ENCODE results near the gene BAIAP3.

Gene BAIAP3

DNA sequence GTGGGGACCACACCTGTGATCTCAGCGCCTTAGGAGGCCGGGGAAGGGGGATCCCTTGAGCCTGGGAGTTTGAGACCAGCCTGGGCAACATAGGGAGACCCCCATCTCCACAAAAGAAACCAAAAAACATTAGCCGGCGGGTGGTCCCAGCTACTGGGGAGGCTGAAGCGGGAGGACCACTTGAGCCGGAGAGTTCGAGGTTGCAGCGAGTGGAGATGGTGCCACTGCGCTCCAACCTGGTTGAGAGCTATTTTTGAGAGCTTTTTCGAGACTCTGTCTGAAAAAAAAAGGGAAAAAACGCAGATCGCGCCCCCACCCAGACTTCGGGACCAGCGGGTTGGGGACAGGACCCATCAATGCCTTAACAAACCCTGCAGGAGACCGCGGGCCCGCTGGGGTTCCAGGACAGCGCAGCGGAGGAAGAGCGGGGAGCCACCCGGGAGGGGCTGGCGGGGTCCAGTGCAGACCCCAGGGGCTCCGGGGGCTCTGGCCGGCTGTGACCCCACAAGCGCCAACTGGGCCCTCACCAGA, 762 bp upstream of the BAIAP3 start:
- DNase-seq (ENCODE audit: low spot score), result no peak

DNA sequence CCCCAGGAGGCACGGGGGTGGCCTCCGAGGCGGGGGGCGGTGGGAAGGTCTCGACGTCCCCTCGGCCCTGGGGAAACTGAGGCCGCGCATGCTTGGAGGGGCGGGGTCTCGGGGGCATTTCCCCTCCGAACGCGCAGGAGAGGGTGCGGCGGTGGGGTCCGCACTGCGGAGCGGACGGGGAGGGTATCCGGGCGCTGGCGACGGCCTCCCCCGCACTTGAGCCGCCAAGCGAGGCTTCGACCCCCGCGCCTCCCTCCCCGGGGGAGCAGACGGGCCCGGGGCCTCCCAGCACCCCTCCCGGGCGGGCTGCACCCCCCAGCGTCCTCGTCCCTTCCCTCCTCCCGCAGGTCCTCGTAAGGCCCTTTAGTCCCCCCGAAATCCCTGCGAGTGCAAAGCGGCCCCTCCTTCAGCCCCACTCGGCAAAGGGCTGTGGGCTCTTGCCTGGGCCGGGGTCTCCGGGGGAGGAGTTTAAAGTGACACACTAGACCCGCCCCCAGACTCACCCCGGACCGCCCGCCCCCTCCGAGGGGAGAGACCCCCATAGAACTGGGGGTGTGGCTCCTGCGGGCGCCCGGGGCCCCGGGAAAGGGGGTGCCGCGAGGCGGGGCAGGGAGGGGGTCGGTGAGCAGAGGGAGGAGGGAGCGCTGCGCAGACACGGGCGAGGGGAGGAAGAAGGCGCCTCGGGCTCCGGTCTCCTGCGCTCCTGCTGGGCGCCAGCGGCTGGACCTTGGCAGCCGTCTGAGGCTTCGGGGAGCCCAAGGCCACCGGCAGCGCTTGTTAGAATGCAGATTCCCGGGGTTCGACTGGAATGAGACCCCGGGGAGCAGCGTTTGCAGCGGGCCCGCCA, 632 bp downstream of the BAIAP3 start:
- DNase-seq (ENCODE audit: low spot score), result no peak

DNA sequence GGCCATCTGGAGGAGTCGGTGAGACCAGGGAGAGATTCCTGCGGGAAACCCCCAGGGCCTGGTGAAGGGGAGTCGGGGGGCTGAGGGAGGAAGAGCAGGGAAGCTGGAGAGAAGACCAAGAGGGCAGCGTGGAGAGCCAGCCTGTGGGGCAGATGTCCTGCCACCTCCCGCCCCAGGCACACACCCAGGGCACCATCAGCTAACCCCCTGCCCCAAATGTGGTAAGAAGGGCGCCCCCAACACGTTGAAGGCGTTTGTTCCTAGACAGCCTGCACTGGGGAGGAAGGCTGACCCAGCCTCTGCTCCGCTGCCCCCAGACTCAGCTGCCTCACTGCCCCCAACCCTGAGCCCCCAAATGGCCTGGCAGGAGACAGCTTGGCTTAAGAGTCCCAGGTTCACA, 1.3 kb downstream of the BAIAP3 start:
- no peak for DNase-seq (ENCODE audit: low spot score)

DNA sequence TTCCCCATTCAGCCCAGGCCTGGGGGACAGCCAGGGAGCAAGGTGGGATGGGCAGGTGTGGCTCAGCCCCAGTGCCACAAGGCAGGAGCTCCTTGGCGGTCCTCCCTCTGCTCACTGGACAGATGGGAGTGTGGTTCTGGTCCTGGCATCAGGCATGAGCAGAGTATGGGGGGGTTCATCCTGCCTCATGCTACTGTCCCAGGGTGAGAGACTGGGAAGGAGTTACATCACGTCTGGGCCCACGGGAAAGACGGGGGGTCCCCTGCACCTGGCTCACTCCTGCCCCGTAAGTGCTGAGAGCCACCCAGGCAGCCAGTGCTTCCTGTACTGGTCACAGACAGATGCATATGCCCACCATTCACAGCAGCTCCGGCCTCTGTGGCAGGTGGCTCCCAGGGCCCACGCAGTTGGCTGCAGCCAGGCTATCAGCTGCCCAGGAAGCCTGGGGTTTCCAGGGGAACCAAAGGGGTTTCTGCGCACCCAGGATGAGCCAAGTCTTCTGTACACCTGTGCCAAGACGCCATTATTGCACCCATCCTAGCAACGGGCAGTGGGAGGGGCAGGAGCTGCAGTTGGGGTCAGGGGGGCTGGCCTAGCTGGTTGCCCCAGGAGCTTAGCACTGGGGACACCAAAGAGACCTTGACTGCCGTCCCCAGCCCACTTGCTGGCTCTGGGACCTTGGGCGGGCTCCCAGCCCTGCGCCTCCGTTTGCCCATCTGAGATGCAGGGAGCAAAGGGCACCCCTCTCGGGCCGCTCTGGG, 1.9 kb downstream of the BAIAP3 start:
- peak; percentile 70 for DNase-seq (ENCODE audit: low spot score)

DNA sequence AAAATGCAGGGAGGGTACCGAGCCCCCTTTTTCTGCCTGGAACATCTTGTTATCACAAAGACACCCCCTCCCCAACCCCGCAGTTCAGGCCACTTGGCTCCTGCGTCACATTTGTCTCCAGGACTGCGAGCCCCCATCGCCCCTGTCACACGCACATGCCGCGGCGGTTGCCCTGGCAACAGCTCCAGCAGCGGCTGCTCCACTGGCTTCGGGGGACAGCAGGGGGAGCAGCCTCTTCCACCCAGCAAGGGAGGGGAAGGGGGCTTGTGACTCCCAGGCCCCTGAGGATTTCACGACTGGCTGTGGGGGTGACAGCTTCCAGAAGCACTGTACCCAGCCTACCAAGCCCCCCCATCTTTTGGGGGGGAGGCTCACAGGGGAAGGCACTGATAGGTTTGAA, 2.6 kb downstream of the BAIAP3 start:
- DNase-seq (ENCODE audit: low spot score), result peak; percentile 60

DNA sequence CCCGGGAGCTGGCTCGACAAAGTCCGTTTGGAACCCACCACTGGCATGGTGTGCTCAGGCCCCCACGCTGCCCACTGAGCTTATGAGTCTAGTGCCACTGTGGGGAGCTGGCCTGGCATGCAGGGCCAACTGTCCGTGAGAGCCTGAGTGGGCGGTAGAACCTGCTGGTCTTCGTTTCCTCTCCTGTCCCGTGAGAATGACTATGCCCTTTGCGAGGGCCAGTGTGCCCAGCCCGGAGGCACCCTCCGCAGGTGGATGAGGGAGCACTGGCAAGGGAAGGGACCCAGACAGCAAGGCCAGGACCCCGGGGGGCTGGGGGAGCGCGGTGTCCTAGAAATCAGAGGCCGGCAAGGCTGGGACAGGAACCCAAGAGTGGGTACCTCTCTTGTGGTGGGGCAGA, 3.2 kb downstream of the BAIAP3 start:
- DNase-seq (ENCODE audit: low spot score), result no peak

DNA sequence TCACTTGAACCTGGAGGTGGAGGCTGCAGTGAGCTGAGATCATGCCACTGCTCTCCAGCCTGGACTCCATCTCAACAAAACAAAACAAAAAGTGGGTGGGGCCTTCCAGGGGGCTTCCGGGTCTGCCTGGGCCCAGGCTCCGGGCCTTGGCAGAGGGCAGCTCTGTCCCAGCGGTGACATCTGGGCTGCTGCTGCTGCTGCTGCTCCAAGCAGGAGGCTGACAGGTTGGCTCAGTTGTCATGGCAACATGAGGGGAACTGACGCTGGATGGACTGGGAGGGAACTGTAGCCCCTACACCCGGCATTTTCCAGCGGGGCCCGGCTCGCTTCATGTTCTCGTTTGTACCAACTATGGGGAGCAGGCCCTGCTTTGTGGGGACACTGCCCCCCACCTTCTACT, 4.0 kb downstream of the BAIAP3 start:
- DNase-seq (ENCODE audit: low spot score), result no peak

DNA sequence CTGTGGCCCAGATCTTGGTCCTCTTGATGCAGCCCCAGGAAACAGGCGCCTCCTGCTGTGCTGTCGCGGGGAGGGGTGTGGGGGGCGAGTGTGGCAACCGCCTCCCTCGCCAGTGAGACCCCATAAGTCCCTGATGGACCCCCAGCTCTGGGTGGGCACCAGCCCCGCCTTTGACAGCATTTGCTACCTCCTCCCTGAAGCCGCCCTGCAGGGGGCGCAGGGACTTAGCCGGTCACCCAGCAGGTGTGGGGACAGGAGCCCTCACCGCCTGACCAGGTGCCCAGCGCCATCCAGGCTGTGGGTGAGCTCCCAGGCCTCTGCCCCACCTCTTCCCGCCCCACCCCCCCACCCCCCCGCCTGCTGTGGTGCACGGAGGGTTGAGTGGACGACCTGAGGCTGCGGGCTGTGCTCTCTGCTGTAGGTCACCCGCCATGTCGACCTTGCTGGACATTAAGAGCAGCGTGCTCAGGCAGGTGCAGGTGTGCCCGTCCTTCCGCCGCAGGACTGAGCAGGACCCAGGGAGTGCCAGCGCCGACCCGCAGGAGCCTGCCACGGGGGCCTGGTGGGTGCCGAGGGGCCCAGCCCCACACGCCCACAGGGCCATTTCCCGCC, 4.8 kb downstream of the BAIAP3 start:
- DNase-seq (ENCODE audit: low spot score), result no peak

DNA sequence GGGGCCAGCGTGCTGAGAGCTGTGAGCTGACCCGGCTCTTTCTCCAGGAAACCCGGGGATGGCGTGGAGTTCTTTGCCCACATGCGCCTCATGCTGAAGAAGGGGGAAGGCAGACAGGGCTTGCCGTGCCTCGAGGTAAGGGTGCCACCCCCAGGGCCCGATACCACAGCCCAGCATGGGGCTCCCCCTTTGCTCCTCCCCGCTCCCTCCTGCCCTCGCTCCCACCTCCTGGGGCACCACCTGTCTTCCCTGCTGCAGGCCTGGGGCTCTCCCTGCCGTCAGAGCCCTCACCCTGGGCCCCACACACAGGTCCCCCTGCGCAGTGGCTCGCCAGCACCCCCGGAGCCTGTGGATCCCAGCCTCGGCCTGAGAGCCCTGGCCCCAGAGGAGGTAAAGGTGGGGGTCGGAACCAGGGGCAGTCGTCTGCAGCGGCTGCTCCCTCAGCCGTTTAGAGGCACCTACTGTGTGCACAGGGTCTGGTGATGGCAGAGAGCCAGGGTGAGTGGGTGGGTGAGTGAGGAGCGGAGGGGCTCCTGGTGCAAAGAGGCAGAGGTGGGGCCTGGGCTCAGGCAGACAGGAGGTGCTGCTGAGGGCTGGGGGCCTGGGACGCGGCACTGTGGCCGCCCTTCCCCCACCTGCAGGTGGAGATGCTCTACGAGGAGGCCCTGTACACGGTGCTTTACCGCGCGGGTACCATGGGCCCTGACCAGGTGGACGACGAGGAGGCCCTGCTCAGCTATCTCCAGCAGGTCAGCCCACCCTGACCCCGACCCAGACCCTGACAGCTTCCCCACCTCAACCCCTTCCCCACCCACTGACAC, 5.6 kb downstream of the BAIAP3 start:
- DNase-seq (ENCODE audit: low spot score), result no peak

DNA sequence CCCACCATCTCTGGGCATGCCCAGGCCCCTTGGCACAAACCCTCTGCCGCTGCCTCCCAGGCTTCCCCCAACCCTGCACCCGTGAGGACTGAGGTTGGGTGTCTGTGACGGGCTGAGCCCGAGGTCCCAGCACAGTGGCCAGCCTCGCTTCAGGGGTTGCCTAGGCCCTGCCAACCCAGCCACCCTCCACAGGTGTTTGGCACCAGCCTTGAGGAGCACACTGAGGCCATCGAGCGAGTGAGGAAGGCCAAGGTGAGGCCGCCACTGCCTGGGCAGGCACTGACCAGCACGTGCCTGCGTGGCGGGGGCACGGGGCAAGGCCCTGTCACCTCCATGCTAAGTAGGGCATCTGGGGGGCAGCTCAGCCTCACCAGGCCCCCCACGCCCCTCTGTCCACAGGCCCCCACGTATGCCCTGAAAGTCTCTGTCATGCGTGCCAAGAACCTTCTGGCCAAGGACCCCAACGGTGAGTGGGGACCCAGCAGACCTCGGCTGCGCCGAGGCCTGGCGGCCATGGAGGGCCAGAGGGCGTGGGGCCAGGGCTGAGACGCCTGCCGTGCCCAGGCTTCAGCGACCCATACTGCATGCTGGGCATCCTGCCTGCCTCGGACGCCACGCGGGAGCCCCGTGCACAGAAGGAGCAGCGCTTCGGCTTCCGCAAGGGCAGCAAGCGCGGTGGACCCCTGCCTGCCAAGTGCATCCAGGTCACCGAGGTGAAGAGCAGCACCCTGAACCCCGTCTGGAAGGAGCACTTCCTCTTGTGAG, 7.5 kb downstream of the BAIAP3 start:
- no peak for DNase-seq (ENCODE audit: low spot score)

DNA sequence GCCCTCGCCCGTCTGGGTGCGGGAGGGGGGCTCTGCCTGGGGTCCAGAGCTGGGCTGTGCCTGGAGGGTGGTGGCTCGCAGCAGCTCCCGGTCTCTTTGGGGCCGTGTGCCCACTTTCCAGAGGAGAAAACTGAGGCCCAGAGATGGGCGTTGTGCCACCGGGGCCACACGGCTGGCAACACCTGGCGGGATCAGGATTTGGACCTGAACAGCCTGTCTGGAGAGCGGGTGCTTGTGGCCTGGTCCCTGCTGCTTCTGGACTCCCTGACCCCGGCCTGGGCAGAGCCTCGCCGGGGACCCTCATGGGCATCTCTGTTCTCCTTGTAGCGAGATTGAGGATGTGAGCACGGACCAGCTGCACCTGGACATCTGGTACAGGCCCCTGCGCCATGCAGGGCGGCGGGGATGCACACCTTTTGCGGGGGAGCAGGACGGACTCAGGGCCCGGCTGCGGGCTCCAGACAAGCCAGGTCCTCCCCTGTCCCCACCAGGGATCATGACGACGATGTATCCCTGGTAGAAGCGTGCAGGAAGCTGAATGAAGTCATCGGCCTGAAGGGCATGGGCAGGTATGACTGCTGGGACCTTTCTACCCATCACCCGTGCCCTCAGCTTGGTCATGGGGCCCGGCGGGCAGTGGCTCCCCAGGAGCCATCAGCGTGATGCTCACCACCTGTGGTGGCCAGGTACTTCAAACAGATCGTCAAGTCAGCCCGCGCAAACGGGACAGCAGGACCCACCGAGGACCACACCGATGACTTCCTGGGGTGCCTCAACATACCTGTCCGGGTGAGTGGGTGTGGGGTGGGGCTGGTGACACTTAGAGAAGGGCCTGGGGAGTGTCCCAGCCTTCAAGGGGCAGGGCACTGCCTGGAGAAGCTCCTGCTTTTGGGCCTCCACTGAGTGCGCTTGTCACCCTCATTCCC, 8.3 kb downstream of the BAIAP3 start:
- DNase-seq (ENCODE audit: low spot score), result no peak

DNA sequence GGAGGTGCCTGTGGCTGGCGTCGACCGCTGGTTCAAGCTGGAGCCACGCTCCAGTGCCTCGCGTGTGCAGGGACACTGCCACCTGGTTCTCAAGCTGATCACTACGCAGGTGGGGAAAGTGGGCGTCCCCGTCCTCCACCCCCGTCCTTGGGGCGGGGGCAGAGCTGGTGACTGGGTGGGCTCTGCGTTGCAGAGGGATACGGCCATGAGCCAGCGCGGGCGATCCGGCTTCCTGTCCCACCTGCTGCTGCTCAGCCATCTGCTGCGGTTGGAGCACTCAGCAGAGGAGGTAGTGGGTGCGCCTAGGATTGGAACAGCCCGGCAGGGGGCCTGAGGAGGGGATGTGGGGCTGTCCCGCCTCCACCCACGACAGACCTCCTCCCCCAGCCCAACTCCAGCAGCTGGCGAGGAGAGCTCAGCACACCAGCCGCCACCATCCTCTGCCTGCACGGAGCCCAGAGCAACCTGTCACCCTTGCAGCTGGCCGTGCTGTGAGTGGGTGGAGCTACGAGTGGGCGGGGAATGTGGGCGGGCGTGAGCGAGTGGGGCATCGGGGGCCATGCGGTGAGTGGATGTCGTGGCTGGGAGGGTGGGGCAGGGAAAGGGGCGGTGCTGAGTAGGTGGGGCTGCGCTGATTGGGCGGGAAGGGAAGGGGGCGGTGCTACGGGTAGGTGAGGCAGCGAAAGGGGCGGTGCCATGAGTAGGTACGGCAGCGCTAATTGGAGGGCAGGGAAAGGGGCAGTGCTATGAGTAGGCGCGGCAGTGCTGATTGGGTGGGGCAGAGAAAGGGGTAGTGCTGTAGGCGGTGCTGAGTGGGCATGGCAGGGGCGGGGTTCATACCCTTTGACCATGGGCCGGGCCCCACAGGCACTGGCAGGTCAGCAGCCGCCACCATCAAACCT, 9.3 kb downstream of the BAIAP3 start:
- peak; percentile 98 for DNase-seq (ENCODE audit: low spot score)

DNA sequence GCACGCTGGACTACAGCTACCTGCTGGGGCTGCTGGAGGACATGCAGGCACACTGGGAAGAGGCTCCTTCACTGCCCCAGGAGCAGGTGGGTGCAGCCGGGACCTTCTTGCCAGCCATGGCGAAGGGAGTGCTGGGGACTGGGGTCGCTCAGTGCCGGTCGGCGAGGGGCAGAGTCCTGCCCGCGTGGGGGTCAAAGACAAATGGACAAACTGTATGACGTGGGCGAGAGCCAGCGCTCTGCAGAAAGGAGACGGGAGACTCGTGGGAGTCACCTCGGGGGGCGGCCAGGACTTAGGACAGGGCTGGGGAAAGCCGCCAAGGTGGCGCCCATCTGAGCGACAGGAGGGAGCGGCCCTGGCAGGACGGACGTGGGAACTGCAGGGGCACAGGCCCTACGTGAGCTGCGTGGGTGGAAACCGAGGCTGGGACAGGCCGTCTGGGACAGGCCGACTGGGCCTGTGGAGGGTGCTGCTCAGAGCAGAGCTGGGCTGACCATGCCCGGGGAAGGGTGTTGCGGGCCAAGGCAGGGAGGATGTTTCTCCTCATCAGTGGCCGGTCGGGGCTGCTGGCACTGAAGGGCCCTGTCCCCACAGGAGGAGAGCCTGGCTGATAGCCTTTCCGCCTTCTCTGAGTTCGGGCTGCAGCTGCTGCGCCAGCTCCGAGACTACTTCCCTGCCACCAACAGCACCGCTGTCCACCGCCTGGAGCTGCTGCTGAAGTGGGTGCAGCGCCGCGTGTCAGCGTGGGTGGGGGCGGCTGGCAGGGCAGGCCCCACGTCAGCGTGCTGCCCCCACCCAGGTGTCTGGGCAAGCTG, 10.2 kb downstream of the BAIAP3 start:
- no peak for DNase-seq (ENCODE audit: low spot score)

DNA sequence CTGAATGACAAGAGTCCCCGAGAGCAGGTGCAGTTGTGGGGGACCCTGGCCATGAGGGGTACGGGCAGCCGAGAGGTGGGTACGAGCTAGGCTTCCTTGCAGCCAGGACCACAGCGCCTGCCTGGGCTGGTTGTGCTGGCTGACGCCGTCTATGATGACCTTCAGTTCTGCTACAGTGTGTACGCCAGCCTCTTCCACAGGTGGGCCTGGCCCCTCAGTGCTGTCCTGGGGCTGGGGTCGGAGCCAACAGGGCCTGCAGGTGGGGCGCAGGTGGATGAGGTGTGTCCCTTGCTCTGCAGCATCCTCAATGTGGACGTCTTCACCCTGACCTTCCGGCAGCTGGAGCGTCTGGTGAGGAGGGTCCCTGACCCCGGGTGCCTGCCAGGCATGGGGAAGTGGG, 11.1 kb downstream of the BAIAP3 start:
- no peak for DNase-seq (ENCODE audit: low spot score)

DNA sequence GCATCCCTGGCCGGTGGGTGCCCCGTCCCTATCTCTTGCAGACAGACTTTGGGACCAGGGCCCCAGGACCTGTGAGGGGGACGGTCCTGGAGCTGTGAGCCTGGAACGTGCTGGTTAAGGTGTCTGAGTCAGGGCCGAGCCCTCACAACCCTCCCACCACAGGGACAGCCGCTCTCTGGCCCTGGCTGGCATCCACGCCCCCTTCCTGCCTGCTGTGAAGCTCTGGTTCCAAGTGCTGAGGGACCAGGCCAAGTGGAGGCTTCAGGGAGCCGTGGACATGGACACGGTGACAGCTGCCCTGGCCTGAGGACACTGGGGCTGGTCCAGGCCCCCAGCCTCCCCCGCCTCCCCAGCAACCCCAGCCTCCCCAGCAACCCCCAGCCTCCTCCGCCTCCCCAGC, 11.6 kb downstream of the BAIAP3 start:
- DNase-seq (ENCODE audit: low spot score), result no peak

DNA sequence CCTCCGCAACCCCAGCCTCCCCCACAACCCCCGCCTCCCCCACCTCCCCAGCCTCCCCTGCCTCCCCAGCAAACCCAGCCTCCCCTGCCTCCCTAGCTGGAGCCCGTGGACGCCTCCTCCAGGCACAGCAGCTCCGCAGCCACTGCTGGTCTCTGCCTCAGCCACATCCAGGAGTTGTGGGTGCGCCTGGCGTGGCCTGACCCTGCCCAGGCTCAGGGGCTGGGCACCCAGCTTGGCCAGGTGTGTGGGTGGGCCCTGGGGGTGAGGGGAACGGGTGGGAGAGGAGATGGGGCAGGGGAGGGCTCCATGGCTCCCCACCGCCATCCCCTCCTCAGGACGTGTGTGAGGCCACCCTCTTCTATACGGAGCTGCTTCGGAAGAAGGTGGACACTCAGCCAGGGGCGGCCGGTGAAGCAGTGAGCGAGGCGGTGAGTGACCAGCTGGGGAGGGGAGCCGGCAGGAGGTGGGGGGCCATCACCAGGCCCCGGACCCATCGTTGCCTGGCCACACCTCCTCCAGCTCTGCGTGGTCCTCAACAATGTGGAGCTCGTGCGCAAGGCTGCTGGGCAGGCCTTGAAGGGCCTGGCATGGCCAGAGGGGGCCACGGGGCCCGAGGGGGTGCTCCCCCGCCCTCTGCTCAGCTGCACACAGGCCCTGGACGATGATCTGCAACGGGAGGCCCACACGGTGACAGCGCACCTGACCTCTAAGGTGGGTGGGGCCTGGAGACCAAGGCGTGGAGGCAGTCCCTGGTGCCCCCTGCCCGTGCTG, 12.4 kb downstream of the BAIAP3 start:
- no peak for DNase-seq (ENCODE audit: low spot score)

All from NAMALWA (cell line).